T1000 (cell line): ENCODE results near the gene FRY.

Experiments used
- DNase-seq: peaks from one replicate; lab custom pipeline; 2025; ENCODE audit warnings: mixed read lengths; lab: John Stamatoyannopoulos, UW

The FRY gene

GRCh38 chr13:32224916-32225315, 193.3 kb downstream of the FRY start:
- DNase-seq: no peak

- DNase-seq: no peak
Measured at GRCh38 chr13:32225481-32225931, 193.9 kb downstream of the FRY start.

- DNase-seq: no peak
Measured at GRCh38 chr13:32228330-32229041, 196.9 kb downstream of the FRY start.

- no peak for DNase-seq
Measured at GRCh38 chr13:32229443-32229842, 197.9 kb downstream of the FRY start.

GRCh38 chr13:32232263-32232662, 200.7 kb downstream of the FRY start:
- no peak for DNase-seq

- DNase-seq: no peak
Measured at GRCh38 chr13:32233062-32233461, 201.5 kb downstream of the FRY start.

DNA sequence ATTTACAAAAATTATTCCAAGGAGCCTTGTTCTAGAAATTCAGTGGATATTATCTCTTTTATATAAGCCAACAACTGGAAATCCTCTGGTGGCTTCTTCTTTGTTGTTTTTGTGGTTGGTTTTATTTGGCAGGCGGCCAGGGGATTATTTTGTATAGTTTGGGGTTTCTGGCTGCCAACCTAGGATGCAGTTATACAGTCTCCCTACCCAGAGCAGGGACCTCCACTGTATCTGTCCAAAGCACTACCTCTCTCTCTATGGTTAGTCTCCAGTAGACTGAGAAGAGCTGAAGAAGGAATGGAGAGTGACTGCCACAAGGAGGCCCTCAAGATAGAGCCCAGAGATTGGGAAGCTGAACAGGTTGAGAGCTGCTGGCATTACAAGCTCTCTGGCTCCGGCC, 203.3 kb downstream of the FRY start:
- DNase-seq: no peak

- no peak for DNase-seq
Measured at GRCh38 chr13:32237681-32238080, 206.1 kb downstream of the FRY start.

DNA sequence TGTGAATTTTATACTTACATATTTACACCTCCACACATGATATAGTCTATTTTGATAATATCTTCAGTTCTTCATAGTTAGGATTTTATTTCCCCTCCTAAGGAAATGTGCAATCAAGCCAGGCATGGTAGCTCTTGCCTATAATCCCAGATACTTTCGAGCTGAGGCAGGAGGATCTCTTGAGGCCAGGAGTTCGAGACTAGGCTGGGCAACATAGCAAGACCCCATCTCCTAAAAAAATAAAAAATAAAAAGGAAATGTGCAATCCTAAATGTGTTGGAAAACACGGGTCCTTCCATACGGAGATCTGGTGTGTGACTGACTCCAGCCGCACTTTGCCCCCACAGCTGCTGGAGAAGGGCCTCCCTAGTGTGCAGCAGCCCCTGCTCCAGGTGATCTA, 212.1 kb downstream of the FRY start:
- DNase-seq: no peak

GRCh38 chr13:32245555-32245954, 214.0 kb downstream of the FRY start:
- no peak for DNase-seq

GRCh38 chr13:32246468-32246867, 214.9 kb downstream of the FRY start:
- no peak for DNase-seq

DNA sequence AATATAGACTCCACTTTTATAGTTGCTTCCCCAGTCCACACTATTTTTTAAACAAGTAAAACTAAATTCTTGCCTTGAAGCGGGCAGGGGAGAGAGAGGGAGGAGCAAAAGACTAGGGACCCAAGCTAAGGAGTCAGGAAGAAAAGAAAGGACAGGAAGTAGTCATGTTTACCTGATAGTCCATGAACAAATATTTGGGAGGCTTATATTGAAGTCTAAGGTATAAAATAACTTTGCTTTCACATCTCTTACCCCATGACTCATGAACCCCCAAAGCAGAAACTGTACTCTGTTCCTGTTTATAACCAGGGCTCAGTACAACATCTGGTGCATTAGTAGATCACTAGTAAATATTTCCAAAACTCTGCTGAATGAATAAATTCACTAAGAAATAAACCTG, 216.3 kb downstream of the FRY start:
- no peak for DNase-seq

GRCh38 chr13:32248801-32249200, 217.2 kb downstream of the FRY start:
- DNase-seq: no peak

DNA sequence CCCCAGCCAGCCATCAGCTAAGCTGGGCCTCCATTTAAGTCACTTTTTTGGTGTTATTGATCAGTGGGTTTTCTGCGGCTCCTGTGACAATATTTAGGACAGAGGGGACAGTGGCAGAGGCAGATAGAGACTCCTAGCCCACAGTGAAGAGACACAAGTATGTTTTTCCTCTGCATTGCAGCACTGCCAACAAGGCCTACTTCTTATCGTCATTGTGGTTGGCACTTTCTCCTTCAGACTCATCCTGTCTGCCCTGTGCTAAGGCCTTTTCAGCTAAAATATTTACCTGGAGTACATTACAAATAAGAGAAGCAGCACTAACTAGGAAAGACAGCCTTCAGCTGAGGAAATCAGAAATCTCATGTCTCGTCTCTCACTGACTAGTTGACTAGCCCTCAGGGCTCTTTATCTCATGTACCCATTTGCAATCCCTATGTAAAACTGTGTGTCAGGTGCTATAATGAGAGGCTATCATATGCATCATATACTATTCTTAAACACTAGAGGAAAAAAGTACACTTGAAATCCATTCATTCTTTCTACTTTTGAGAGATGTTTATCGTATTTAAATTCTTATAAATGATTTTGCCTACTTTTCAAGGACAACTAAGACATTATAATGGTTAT, 221.4 kb downstream of the FRY start:
- DNase-seq: no peak

- no peak for DNase-seq
Measured at GRCh38 chr13:32253911-32254399, 222.4 kb downstream of the FRY start.

DNA sequence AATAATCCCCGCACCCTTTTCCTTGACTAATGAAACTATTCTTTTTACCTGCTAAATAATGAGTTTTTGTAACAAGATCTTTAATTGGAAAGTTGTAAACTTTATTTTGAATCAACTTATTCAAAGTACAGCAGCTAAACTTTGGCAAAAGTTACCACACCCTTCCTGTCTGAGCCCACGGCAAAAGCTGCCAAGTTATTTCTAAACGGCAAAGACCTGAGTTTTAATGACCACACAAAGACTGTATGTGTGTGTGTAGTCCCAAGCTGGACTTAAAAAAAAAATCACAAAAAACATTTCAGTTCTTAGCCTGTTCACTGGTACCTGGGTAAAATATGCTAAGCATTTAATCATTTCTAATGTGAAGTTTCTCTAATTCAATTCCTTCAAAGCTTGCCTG, 222.8 kb downstream of the FRY start:
- no peak for DNase-seq

DNA sequence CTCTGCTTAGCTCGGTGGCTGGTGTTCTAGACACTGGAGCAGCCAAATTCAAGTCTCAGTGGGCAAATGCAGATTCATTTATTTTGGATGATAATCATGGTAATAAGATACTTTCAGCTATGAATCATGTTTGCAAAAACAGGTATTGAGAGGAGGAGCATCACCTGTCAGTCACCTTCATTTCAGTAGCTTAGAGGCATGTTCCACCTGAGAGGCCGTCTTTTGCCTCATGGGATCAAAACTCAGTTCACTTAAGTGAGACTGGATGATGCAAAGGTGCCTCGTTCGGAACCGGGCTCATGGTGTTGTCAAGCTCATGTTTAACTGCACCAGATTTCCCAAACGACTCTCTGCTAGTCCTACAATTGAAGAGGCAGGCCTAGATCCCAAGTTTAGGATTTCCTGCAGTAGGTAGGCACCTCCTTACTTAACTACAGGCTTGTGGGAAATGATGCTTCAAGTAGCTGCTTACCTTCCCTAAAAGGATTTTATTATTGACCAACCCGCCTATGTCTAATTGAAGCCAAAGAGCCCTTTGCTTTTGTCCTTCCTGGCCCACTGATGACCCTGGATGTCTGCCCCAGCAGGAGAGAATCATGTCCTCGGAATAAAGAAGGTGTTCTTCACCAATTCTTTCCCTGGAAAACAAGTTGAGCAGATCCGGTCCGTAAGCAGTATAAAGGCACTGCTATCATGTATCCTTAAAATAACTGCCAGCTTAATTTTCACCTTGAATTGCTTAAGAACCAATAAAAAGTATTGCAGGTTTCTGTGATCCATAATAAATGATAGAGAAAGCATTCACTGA, 223.5 kb downstream of the FRY start:
- DNase-seq: no peak

DNA sequence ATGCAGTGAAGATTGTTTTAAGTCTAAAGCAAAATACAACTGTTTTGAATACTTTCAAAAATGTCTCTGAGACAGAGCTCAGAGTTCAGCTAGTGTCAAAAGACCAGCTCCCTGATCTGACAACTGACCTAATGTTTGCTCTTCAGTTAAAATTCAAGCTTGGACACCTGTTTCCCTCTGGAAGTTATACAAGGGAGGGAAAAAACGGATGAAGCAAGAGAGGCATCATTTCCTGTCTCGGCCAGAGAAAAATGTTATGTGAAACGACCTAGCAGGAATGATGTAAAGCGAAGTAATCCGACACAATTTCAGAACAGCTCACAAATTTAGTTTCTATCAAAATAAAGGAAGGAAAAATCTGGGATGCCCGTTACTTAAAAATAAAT, 224.1 kb downstream of the FRY start:
- no peak for DNase-seq

DNA sequence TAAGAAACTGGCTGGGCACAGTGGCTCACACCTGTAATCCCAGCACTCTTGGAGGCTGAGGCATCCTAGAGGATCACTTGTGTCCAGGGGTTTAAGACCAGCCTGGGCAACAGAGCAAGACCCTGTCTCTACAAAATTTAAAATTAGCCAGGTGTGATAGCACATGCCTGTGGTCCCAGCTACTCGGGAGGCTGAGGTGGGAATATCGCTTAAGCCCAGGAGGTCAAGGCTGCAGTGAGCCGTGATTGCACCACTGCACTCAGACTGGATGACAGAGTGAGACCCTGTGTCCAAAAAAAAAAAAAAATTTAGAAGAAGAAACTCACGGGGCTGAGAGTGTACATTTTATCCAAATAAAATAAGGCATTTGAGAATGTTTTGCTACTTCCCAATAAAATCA, 224.7 kb downstream of the FRY start:
- no peak for DNase-seq

GRCh38 chr13:32257649-32258048, 226.1 kb downstream of the FRY start:
- no peak for DNase-seq

GRCh38 chr13:32259116-32259515, 227.5 kb downstream of the FRY start:
- DNase-seq: no peak

GRCh38 chr13:32261567-32261966, 230.0 kb downstream of the FRY start:
- no peak for DNase-seq

GRCh38 chr13:32262165-32262564, 230.6 kb downstream of the FRY start:
- no peak for DNase-seq
